Measurements from ENCODE around the gene UBXN4. TPM values are rescaled to one million over a fixed set of nuclear protein-coding genes. Genes with fewer than 3 reads are reported as not detected.
"Not testable (repeated sequence)": the region's sequence is repeated elsewhere in the genome, so short reads cannot be mapped to it uniquely, and the experiment has no call there.

UBXN4 gene
- total RNA-seq, 1 experiment from 2014 or later = 43.2 TPM

- peak; percentile 80 for DNase-seq (ENCODE audit: low read depth, low spot score)
- in situ Hi-C loops (cut with HindIII; ENCODE audit: low pct_unique_long_range_greater_than_20kb, low sequenced_read_pairs) = no loop called here
Observed at GRCh38 chr2:135797497-135798274, 56.0 kb downstream of the UBXN4 start.

DNA sequence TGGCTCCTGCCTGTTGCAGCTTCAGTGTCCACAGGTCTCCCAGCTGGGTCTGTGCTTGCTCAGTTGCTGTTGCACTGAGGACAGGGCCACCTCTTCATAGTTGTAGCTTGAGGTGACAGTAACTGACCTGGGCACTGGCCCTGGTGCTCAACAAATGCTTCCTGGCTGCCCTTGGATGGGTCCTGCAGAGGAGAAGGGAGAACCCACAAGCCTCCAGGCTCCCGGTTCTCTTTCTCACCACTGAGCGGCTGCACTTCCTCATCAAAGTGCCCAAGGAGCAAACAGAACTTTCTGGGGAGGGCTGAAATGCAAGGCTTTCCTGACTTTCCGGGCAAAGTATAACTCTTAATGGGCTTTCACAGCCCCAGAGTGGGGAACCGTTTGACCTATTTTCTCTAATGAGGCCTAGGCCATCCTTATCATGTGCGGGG is 56.6 kb downstream of the UBXN4 start:
- DNase-seq (ENCODE audit: low read depth, low spot score) = no peak
- in situ Hi-C loops (cut with HindIII; ENCODE audit: low pct_unique_long_range_greater_than_20kb, low sequenced_read_pairs) = no loop called here

DNA sequence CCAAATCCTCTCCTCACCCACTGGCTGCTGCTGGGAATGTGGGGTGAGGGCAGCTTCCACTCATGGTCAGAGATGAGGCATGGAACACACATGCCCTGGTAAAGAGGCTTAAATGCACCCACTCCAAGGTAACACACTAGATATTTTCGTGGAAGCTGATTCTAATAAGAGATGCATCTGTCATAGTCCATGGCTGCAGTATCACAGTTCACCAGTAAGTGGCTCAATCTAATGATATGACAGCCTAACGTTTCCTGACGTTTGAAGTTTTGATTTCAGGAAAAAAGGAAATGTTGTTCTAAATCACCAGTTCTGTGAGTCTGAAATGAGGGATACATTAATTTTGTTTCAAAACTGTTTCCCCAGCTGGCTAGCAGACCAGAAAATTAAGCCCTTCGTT is 57.1 kb downstream of the UBXN4 start:
- peak; percentile 30 for DNase-seq (ENCODE audit: low read depth, low spot score)
- in situ Hi-C loops (cut with HindIII; ENCODE audit: low pct_unique_long_range_greater_than_20kb, low sequenced_read_pairs) = no loop called here

DNA sequence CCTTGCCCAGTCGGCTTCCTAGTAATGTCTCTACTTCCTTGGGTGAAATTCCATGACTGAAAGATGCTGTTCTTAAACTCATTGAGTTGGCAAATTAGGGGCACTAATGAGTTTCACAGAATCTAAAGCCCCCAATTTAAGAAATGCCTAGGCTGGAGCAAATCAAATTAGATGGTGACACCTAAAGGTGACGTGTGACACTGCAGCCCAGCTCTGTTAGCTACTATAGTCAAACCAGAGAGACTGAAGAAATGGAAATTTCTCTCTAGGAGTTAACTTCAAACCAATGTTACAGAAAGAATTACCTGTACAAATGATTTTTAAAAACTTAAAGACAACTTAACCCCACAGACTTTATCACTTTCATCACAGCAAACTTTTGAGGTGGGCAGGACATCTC is 58.1 kb downstream of the UBXN4 start:
- DNase-seq (ENCODE audit: low read depth, low spot score) = no peak
- in situ Hi-C loops (cut with HindIII; ENCODE audit: low pct_unique_long_range_greater_than_20kb, low sequenced_read_pairs) = no loop called here

DNA sequence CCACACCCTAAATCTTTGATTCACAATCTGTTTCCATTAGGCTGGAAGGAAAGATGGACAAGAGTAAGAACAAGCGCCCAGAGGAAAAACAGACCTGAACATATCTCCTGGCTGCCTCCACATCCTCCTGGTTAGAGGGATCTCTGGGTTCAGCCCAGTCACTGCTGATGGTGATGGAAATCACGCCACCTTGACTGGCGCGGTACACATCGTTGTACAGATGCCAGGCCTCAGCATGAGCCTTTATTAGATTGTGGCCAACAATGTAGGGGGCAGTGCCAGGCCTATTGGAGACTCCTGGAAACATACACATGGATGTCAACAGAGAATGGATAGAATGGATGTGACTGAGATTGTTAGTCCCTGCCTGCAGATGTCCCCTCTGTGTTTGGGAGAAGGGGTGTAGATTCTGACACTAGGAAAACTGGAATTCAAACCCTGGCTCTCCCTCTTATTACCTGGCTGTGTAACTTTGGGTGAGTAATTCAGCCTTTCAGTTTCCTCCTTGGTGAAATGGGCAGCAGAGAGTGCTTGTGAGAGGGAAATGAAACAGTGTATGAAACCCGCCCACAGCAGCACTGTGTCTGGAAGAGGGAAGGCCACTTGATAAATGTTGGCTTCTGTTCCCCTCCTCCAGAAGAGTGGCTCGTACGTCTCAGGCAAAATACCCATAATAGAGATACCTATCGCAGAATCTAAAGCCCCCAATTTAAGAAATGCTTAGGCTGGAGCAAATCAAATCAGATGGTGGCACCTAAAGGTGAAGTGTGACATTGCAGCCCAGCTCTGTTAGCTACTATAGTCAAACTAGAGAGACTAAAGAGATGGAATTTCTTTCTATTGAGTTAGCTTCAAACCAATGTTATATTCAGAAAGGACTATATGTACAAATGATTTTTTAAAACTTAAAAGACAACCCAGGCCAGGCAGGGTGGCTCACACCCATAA is 59.1 kb downstream of the UBXN4 start:
- no peak for DNase-seq (ENCODE audit: low read depth, low spot score)
- in situ Hi-C loops (cut with HindIII; ENCODE audit: low pct_unique_long_range_greater_than_20kb, low sequenced_read_pairs) = no loop called here

GRCh38 chr2:135802350-135802749 is 60.7 kb downstream of the UBXN4 start:
- DNase-seq (ENCODE audit: low read depth, low spot score) = no peak
- in situ Hi-C loops (cut with HindIII; ENCODE audit: low pct_unique_long_range_greater_than_20kb, low sequenced_read_pairs) = no loop called here

DNA sequence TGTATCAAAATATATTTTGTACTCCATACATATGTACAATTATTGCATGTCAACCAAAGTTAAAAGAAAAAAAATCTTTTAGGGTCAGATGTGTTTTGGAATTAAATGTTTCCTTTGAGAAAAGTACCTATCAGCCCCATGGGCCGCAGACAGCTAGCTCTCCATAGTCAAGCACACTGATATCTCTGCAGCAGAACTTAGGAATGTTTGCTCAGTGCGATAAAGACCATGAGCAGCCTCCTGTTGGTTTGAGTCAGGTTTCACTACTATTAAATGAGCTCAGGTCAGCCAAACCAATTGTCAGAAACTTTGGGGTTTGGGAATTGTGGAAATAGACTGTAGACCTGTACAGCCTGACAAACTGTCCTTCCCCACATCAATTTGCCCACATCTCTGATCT is 61.6 kb downstream of the UBXN4 start:
- in situ Hi-C loops (cut with HindIII; ENCODE audit: low pct_unique_long_range_greater_than_20kb, low sequenced_read_pairs) = no loop called here
- DNase-seq (ENCODE audit: low read depth, low spot score) = no peak

- in situ Hi-C loops (cut with HindIII; ENCODE audit: low pct_unique_long_range_greater_than_20kb, low sequenced_read_pairs) = not testable (repeated sequence)
Observed at GRCh38 chr2:135807874-135808273, 66.2 kb downstream of the UBXN4 start.

DNA sequence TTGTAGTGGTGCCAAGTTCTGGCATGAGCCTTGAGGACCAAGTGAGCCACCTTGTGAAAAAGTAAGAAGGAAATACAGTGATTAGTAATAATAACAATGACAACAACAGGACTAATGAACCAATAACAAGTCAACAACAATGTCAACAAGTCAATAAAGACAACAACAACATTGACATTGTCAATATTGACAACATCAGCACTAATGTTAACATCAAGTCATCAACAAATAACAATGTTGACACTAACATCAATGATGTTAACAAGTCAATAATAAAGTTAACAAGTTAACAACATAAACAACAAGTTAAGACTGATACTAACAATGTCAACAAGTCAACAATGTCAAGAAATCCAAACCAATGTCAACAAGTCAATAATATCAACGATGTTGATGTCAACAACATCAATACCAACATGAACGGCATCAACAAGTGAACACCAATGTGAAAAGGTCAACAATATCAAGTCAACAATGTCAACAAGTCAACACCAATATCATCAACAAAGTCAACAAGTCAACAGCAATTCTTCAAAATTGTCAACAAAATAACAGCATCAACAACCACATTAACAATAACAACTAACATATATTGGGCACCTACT is 71.4 kb downstream of the UBXN4 start:
- in situ Hi-C loops (cut with HindIII; ENCODE audit: low pct_unique_long_range_greater_than_20kb, low sequenced_read_pairs) = no loop called here

More at GRCh38 chr2:135807874-135808273, 66.2 kb downstream of the UBXN4 start:
- DNase-seq (ENCODE audit: low read depth, low spot score) = not testable (repeated sequence)

DNA sequence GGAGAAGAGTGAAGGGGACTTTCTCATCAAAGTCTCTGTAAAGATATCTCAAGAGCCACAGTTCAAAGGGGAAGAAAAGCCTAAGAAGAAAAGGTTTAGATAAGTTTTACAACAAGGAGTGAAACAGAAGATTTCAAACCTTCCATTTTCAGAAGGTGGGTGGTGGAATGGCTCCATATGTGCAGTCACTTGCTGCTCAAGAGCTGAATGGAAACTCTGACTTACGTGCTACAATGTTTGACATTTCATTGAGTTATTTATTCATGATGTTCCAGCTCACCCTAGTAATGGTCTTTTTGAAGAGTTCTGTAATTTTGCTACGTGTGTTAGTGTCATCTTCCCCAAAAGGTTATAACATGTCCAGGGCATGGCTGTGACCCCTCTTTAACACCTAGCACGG is 73.6 kb downstream of the UBXN4 start:
- DNase-seq (ENCODE audit: low read depth, low spot score) = no peak

More for the DNA sequence above, 71.4 kb downstream of the UBXN4 start:
- DNase-seq (ENCODE audit: low read depth, low spot score) = no peak

DNA sequence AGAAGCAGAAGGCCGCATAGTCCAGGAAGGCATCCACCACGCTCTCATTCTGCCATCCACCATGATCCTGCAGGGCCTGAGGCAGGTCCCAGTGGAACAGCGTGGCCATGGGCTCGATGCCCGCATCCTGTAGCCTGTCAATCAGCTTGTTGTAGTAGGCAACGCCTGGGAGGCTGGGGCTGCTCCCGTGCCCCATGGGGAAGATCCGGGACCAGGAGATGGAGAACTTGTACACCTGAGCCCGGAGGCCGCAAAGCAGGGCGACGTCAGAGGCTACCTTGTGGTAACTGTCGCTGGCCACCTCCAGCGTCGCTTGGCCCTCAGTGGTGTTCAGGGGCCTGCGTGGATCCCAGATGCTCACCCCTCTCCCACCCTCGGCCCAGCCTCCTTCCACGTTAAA is 75.8 kb downstream of the UBXN4 start:
- in situ Hi-C loops (cut with HindIII; ENCODE audit: low pct_unique_long_range_greater_than_20kb, low sequenced_read_pairs) = no loop called here
- DNase-seq (ENCODE audit: low read depth, low spot score) = no peak

More for the DNA sequence above, 73.6 kb downstream of the UBXN4 start:
- in situ Hi-C loops (cut with HindIII; ENCODE audit: low pct_unique_long_range_greater_than_20kb, low sequenced_read_pairs) = no loop called here

DNA sequence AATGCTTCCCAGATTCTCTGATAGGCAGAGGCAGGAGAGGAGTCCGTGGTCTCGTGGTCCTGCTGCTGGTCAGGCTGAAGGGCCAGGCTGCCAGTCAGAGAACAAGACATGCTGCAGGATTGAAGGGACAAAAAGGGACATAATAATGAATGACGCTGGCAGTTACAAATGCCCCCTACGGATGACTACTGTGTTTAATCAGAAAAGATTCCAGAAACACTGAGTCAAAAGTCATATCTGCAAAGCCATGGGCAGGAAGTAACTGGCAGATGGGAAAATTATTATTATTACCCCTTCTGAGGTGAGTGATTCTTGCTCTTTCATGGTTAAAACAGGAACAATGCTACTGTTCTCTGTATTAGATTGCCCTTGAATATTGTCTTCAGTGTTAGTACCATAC is 76.3 kb downstream of the UBXN4 start:
- in situ Hi-C loops (cut with HindIII; ENCODE audit: low pct_unique_long_range_greater_than_20kb, low sequenced_read_pairs) = no loop called here

GRCh38 chr2:135818937-135819610 is 77.4 kb downstream of the UBXN4 start:
- peak; percentile 46 for DNase-seq (ENCODE audit: low read depth, low spot score)
- in situ Hi-C loops (cut with HindIII; ENCODE audit: low pct_unique_long_range_greater_than_20kb, low sequenced_read_pairs) = no loop called here

More for the DNA sequence above, 76.3 kb downstream of the UBXN4 start:
- no peak for DNase-seq (ENCODE audit: low read depth, low spot score)

- no peak for DNase-seq (ENCODE audit: low read depth, low spot score)
- in situ Hi-C loops (cut with HindIII; ENCODE audit: low pct_unique_long_range_greater_than_20kb, low sequenced_read_pairs) = no loop called here
Observed at GRCh38 chr2:135820003-135820618, 78.5 kb downstream of the UBXN4 start.

- DNase-seq (ENCODE audit: low read depth, low spot score) = no peak
- in situ Hi-C loops (cut with HindIII; ENCODE audit: low pct_unique_long_range_greater_than_20kb, low sequenced_read_pairs) = no loop called here
Observed at GRCh38 chr2:135821190-135821589, 79.5 kb downstream of the UBXN4 start.

DNA sequence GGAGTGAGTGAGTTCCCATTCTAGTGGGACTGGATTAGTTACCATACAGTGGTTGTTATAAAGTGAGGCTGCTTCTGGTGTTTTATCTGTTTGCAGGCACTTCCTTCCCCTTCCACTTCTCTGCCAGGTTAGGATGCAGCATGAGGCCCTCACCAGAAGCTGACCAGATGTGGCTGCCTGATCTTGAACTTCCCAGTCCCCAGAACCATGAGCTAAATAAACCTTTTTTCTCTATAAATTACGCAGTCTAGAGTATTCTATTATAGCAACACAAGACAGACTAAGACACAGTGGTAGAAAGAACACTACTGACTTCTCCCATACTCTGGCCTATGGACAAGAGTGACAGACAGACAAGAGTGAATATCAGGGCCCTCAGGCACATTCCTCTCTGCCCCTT is 81.2 kb downstream of the UBXN4 start:
- DNase-seq (ENCODE audit: low read depth, low spot score) = no peak
- in situ Hi-C loops (cut with HindIII; ENCODE audit: low pct_unique_long_range_greater_than_20kb, low sequenced_read_pairs) = no loop called here

DNA sequence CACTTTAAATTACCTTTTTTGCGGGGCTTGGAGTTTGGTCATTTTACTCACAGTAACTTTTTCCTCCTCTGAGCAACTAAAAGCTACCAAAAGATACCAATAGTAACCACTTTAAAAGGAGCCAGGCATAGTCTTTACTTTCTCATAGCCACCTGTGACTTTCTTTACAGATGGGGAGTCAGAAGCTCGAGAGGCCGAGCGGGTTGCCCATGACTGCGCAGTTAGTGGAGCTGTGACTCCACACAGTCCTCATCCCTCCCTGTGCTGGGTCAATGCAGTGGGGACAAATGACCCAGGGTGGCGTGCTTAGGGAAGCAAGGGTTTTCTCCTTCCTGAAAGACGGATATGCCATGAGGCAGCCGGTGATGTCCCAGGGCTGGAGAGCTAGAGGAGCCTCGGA is 83.5 kb downstream of the UBXN4 start:
- DNase-seq (ENCODE audit: low read depth, low spot score) = no peak
- in situ Hi-C loops (cut with HindIII; ENCODE audit: low pct_unique_long_range_greater_than_20kb, low sequenced_read_pairs) = no loop called here

Measured in SK-MEL-5 (cell line).